HepG2 (cell line): Measurements from ENCODE around the gene IL12A. TPM values are rescaled to one million over a fixed set of nuclear protein-coding genes. Genes with fewer than 3 reads are reported as not detected.

Source experiments
- AGO1 ChIP-seq: fragments of 200-400 bp; formaldehyde crosslinking; IDR thresholded peaks from 2 replicates; pipeline ENCODE4 v1.6.1; 2017; ENCODE audit warnings: mild to moderate bottlenecking, low read depth, low read length, moderate library complexity; ENCODE audit not compliant: poor library complexity, severe bottlenecking
- FOXK2 ChIP-seq: fragments of 450-650 bp; IDR thresholded peaks from 2 replicates; pipeline ENCODE4 v1.6.1; 2016
- NFAT5 ChIP-seq: sonication (generic); formaldehyde crosslinking; IDR thresholded peaks from 2 replicates; pipeline ENCODE4 v1.4.0; 2020; ENCODE audit warnings: missing genetic modification reagents
- NRL ChIP-seq: sonication (generic); formaldehyde crosslinking; IDR thresholded peaks from 2 replicates; pipeline ENCODE4 v1.5.0; 2020; ENCODE audit warnings: missing genetic modification reagents, mild to moderate bottlenecking, moderate library complexity, borderline replicate concordance
- PCBP2 ChIP-seq: fragments of 200-400 bp; formaldehyde crosslinking; optimal IDR thresholded peaks from 2 replicates; pipeline ENCODE3; 2018; ENCODE audit warnings: low read length, low read depth; ENCODE audit not compliant: poor library complexity, severe bottlenecking
- RFXANK ChIP-seq: IDR thresholded peaks from 2 replicates; pipeline ENCODE4 v1.6.1; 2016
- RORA ChIP-seq: sonication (generic); formaldehyde crosslinking; IDR thresholded peaks from 2 replicates; pipeline ENCODE4 v1.5.0; 2020; ENCODE audit warnings: mild to moderate bottlenecking, missing genetic modification reagents, moderate library complexity
- SPEN ChIP-seq: sonication (generic); formaldehyde crosslinking; IDR thresholded peaks from 2 replicates; pipeline ENCODE4 v1.5.1; 2020; ENCODE audit warnings: low read depth, mild to moderate bottlenecking, missing genetic modification reagents
- TCF12 ChIP-seq, 2 experiments: fragments of 450-650 bp in 1 of 2; sonication (generic) in 1 of 2; formaldehyde crosslinking in 1 of 2; IDR thresholded peaks; 2 replicates each; pipeline versions ENCODE4 v1.6.1 to v1.8.0; 2017 to 2022; ENCODE audit warnings: antibody characterized with exemption in 1 of 2, mild to moderate bottlenecking in 1 of 2, missing genetic modification reagents in 1 of 2, moderate library complexity in 1 of 2
- THAP7 ChIP-seq: sonication (generic); formaldehyde crosslinking; IDR thresholded peaks from 2 replicates; pipeline ENCODE4 v1.8.1; 2023; ENCODE audit warnings: mild to moderate bottlenecking, missing genetic modification reagents
- ZFP36L1 ChIP-seq: sonication (generic); formaldehyde crosslinking; IDR thresholded peaks from 2 replicates; pipeline ENCODE4 v1.8.0; 2022; ENCODE audit warnings: mild to moderate bottlenecking, missing genetic modification reagents, moderate library complexity
- ZFP41 ChIP-seq: sonication (generic); formaldehyde crosslinking; IDR thresholded peaks from 2 replicates; pipeline ENCODE4 v1.4.0; 2020; ENCODE audit warnings: mild to moderate bottlenecking, missing genetic modification reagents, borderline replicate concordance
- ZFY ChIP-seq: sonication (generic); formaldehyde crosslinking; IDR thresholded peaks from 2 replicates; pipeline ENCODE4 v1.4.0; 2020; ENCODE audit warnings: missing genetic modification reagents
- ZIK1 ChIP-seq: sonication (generic); formaldehyde crosslinking; IDR thresholded peaks from 2 replicates; pipeline ENCODE4 v1.5.0; 2020; ENCODE audit warnings: mild to moderate bottlenecking, low read depth, missing genetic modification reagents, borderline replicate concordance
- ZMYM4 ChIP-seq: sonication (generic); formaldehyde crosslinking; IDR thresholded peaks from 2 replicates; pipeline ENCODE4 v1.8.1; 2023; ENCODE audit warnings: mild to moderate bottlenecking, missing genetic modification reagents
- ZNF121 ChIP-seq: sonication (generic); formaldehyde crosslinking; IDR thresholded peaks from 2 replicates; pipeline ENCODE4 v1.5.0; 2020; ENCODE audit warnings: mild to moderate bottlenecking, missing genetic modification reagents
- ZNF230 ChIP-seq: sonication (generic); formaldehyde crosslinking; IDR thresholded peaks from 2 replicates; pipeline ENCODE4 v1.4.0; 2020; ENCODE audit warnings: mild to moderate bottlenecking, missing genetic modification reagents
- ZNF24 ChIP-seq: fragments of 450-650 bp; IDR thresholded peaks from 2 replicates; pipeline ENCODE4 v1.6.1; 2017; ENCODE audit warnings: antibody characterized with exemption, mild to moderate bottlenecking
- ZNF274 ChIP-seq: sonication (generic); formaldehyde crosslinking; IDR thresholded peaks from 2 replicates; pipeline ENCODE4 v1.5.1; 2020; ENCODE audit warnings: mild to moderate bottlenecking, missing genetic modification reagents
- ZNF451 ChIP-seq: sonication (generic); formaldehyde crosslinking; IDR thresholded peaks from 2 replicates; pipeline ENCODE4 v1.5.0; 2020; ENCODE audit warnings: mild to moderate bottlenecking, missing genetic modification reagents
- ZNF564 ChIP-seq: sonication (generic); formaldehyde crosslinking; IDR thresholded peaks from 2 replicates; pipeline ENCODE4 v1.8.1; 2023; ENCODE audit warnings: mild to moderate bottlenecking, missing genetic modification reagents
- ZNF607 ChIP-seq: sonication (generic); formaldehyde crosslinking; IDR thresholded peaks from 2 replicates; pipeline ENCODE4 v1.5.1; 2020; ENCODE audit warnings: missing genetic modification reagents, mild to moderate bottlenecking, borderline replicate concordance
- ZNF644 ChIP-seq: IDR thresholded peaks from 2 replicates; pipeline ENCODE4 v1.6.1; 2016; ENCODE audit warnings: low read depth
- ZNF709 ChIP-seq: sonication (generic); formaldehyde crosslinking; IDR thresholded peaks from 2 replicates; pipeline ENCODE4 v1.5.0; 2020; ENCODE audit warnings: mild to moderate bottlenecking, missing genetic modification reagents
- polyA plus RNA-seq, 8 experiments: library from polyadenylated mRNA; depleted of rRNA in 3 of 8; stranded (reverse) in 7 of 8; unstranded in 1 of 8; fragments of >200 nt; fragmentation: Illumina TruSeq in 4 of 8; extraction: Trizol in 4 of 8; gene quantifications; 2 replicates each; pipeline versions ENCODE4 v1.2.1 to v1.2.3, GENCODE V29; 2011 to 2016; ENCODE audit warnings: low read depth in 4 of 8, missing spikeins in 1 of 8, mixed read lengths in 1 of 8; ENCODE audit not compliant: insufficient read depth in 1 of 8
- total RNA-seq, 5 experiments: library from RNA; depleted of rRNA; stranded (reverse); fragments of >200 nt; fragmentation: Illumina TruSeq; extraction: Trizol; gene quantifications; 2 replicates each; pipeline ENCODE4 v1.2.3, GENCODE V29; 2016; ENCODE audit warnings: low read depth in 1 of 5
- TF ChIP-seq, protein P1 (sequence below): conservative IDR thresholded peaks from 2 replicates; pipeline ENCODE4 v1.6.1; 2018; ENCODE audit warnings: missing genetic modification reagents

Gene IL12A
- total and polyA plus RNA-seq, 2 of the 13 experiments (the other 11 are each of a cell fraction or from before 2014, with no cell fraction given) = 0.36 to 1.1 TPM

GRCh38 chr3:159988617-159989271 is at the start of gene IL12A (continued):
- TF ChIP-seq AGO1 (no peak), FOXK2 (no peak), PCBP2 (no peak), ZNF121 (no peak; the same call in 1 of the 2 replicates), ZNF564 (no peak), ZNF709 (CRISPR knock-in tag) (no peak), ZNF451 (no peak), ZNF230 (CRISPR knock-in tag) (no peak), ZMYM4 (CRISPR knock-in tag) (peak; percentile 60; the same call in 1 of the 2 replicates), RORA (CRISPR knock-in tag) (no peak), ZNF607 (CRISPR knock-in tag) (no peak), ZIK1 (CRISPR knock-in tag) (no peak), THAP7 (no peak), ZFY (CRISPR knock-in tag) (peak; percentile 52), ZFP36L1 (CRISPR knock-in tag) (no peak), ZNF644 (CRISPR knock-in tag) (0 out of 2 replicates have a peak, but pooled peaks have one; percentile 36), SPEN (CRISPR knock-in tag) (peak; percentile 66; the same call in 1 of the 2 replicates), NFAT5 (CRISPR knock-in tag) (no peak), TCF12 (IDR thresholded peaks at IDR 0.05) (no peak), TCF12 (CRISPR knock-in tag; IDR thresholded peaks at IDR 0.05) (no peak), ZNF24 (no peak), NRL (CRISPR knock-in tag) (no peak), RFXANK (CRISPR knock-in tag) (no peak), ZNF274 (peak; percentile 80; the same call in 1 of the 2 replicates), ZFP41 (CRISPR knock-in tag) (no peak)
- TF ChIP-seq, protein P1, sequence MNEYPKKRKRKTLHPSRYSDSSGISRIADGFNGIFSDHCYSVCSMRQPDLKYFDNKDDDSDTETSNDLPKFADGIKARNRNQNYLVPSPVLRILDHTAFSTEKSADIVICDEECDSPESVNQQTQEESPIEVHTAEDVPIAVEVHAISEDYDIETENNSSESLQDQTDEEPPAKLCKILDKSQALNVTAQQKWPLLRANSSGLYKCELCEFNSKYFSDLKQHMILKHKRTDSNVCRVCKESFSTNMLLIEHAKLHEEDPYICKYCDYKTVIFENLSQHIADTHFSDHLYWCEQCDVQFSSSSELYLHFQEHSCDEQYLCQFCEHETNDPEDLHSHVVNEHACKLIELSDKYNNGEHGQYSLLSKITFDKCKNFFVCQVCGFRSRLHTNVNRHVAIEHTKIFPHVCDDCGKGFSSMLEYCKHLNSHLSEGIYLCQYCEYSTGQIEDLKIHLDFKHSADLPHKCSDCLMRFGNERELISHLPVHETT = no peak
